ENCODE results near the gene AATF.

Gene AATF

DNA sequence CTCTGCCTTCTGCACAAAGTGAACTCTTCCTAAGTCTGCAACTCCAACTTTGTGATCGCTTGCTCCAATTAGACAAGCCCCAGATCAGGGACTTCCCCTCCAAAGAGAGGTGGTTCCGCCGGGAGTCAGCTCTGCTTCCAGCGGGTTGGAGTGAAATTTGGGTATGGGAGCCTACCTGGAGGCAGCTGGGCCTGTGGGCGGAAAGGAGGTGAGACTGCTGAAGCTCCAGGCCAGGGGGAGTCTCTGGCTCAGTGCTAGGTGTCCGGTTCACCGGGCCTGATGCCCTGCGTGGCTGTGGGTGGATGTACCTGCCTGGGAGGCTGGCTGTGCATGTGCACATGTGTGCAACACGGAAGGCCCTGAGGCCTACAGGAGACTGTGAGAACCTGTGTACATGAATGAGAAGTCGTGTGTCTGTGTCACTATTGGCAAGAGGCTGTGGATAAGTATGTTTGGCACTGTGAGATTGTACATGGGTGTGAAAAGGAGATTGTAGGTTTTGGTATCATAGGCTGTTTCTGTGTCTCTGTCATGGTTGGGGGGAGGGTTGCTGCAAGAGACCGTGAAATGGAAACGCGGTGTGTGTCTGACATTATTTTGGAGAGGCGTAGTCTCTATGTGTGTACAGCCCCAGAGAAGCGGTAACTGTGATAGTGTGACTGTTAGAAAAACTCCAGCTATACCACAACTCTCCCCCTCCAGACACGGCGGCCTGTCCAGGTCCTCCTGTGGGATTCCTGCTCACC is 7.3 kb upstream of the AATF start:
- no peak for DNase-seq (ENCODE audit: low read depth)

DNA sequence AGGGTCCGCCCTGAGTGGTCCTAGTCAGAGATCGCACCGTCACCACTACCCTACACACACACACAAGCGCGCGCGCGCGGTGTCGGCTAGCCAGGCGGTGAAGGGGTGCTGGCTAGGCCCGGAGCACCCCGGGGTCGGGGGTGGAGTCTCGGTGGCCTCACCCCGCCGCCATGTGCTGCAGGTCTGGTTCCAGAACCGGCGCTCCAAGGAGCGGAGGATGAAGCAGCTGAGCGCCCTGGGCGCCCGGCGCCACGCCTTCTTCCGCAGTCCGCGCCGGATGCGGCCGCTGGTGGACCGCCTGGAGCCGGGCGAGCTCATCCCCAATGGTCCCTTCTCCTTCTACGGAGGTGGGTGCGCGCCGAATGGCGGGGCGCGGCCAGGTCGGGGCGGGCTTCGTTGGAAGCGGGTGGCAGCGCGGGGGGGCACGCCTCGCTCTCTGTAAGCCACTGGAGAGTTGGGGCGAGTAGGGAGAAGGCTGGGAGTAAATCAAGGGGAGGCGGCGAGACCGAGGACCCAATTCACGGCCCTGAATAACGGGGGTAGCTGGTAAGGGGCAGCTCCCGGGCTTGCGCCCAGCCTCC is 6.6 kb upstream of the AATF start:
- DNase-seq (ENCODE audit: low read depth), result no peak

DNA sequence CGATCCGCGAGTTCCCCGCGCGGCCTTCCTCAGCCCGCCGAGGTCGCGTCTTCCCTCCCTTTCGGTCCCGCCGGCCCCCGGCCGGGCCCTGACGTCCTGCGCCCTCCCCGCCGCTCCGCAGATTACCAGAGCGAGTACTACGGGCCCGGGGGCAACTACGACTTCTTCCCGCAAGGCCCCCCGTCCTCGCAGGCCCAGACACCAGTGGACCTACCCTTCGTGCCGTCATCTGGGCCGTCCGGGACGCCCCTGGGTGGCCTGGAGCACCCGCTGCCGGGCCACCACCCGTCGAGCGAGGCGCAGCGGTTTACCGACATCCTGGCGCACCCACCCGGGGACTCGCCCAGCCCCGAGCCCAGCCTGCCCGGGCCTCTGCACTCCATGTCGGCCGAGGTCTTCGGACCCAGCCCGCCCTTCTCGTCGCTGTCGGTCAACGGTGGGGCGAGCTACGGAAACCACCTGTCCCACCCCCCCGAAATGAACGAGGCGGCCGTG is 6.1 kb upstream of the AATF start:
- DNase-seq (ENCODE audit: low read depth), result no peak

DNA sequence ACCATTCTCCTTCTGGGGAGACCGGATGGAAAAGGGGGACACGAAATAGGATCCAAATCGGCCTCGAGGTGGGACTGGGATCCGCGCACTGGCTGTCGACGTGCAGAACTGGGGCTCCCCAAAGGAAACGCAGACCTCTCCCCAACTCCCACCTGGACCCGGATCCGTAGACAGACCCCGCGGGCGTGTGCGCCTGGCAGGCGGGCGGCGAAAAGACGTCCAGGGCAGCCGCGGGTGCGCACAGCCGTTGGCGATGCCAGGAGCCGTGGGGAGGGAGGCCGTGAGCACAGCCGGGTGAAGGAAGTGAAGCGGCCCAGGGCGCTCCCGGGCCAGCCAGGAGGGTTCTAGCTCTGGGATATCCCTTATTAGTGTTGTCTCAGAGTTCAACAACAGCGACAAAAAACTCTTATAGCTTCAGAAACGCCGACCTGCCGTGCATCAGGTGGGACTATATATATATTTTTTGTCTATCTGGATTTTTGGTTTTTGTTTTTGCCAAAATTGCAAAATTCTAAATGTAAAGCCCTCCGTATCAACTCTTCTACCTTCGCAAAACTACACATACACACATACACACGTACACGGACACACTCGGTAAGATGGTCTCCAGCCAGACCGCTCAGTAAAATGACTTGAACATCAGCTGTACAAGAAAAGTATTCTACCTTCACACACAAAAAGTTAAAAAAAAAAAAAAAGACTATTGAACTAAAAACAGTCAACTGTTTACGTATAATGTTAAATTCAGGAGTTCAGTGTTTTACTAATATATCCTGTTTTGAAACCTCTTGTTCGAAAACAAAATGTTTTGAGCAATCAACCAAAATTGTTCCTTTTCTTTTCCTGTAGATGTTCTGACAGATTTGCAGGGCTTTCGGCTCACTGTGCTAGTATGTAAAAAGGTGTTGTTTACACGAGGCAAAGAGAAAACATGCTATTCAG is 5.2 kb upstream of the AATF start:
- no peak for DNase-seq (ENCODE audit: low read depth)

DNA sequence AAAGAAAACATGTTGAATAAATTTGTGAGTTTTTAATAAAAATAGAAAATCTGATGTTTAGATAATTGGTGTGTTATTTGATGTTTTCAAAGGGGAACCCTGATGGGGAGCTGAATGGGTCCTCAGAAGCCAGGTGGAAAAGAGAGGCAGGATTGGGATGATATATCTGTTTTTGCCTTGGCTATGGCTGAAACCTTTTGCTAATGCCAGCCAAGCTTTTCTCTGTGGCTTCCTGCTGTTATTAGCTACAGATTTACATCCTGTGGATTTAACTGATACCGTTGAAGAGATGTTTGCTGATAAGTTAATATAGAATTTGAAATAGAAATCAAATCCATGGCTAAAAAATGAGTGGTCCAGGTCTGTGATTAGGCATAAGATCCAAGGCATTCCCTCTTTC is 4.2 kb upstream of the AATF start:
- DNase-seq (ENCODE audit: low read depth), result no peak

DNA sequence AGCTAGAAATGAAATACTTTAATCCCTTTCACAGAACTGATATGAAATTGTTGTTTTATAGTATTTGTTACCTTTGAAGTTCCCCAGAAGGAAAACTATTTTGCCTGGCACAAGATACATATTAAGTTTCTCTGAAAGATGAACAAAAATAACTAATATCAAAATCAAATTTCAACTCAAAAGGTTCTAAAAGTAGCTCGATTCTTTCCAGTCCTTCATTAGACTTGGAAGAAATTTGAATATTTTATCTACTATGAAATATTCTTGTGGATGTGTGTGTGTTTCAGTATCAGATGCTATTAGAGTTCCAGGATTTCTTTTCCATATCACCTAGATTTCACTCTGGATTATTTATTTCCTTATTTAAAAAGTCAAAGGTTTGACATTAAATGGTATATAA is 3.6 kb upstream of the AATF start:
- no peak for DNase-seq (ENCODE audit: low read depth)

DNA sequence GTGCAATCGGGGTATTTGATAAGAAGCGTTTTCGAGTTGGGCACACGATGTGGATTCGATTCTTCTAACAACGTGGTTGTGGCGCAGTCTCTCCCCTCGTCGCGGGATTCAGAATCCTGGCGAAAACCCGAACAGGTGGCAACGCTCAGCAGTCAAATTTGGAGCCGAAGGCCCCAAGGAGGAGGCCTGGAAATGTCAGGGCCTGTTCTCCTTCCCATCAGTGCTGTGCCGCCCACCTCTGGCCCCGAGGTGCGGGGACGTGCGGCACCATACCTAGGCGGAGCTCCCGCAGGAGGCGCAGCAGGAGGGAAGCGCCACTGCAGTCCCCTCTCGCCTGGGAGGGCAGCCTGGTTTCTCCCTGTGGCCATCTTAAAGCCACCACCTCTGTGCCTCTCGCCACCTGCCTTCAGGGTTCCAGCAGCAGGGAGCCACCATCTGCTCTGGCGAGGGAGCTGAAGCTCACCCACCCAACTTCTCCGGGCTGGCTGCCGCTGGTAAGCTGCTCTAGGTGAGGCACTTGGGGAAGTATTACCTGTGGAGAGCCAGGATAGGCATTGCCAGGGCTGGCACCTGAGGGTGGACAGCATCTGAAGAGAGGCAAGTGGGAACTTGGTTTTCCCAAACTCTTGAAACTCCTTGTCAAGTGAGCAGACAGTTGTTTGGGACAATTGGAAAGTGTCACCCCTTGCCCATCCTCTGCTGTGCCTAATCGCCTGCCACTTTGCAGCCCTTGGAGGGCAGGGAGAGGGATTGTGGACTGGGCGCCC is 2.6 kb upstream of the AATF start:
- DNase-seq (ENCODE audit: low read depth), result no peak

DNA sequence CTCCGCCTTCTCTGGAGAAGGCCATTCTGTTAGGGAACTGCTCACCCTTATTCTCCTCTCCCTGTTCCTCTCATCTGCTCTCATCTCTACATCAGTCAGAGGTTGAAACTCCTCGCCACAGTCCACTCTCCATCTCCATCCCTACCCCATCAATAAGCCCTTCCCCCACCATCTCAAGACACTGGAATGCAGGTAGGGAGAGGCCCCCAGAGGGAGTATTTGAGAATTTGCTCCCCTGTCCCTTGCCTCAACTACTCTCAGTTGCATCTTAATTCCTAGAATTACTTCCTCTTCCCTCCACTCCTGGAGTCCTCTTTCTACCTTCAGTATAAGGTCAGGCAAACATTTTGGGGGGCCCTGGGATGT is 2.0 kb upstream of the AATF start:
- no peak for DNase-seq (ENCODE audit: low read depth)

DNA sequence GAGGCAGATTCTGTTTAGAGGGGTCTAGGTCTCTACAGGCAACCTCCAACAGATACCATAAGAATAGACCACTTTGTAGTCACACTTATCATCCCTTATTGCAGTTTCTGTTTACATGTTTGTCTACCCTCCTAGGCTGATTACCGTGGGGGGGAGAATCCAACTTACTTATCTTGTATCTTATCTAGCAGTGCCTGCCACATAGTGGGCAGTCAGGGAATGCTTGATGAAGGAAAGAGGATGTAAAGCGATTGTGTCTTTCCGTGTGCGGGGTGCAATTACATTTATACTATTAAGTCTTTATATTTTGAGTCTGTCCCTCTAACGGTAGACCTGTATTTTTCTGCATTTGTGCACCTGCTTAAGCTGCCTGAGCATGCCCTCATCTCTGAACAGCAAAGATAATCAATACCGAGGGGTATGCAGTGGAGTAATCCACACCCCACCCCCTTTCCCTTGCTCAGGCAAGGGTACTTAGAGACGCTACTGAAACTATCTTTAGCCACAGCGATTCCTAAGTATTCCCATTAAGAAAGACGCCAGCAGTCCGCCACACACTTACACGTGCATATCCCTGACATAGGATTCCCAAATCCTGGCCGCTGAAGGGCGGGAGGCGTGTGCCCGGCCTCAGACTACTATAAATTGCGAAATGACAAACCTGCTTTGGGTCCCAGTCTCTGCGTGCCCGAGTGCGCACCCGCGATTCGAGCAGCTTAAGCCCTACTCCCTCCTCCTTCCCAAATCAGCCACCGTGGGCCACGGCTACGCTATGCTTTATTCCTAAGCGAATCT is 635 bp upstream of the AATF start:
- no peak for DNase-seq (ENCODE audit: low read depth)

DNA sequence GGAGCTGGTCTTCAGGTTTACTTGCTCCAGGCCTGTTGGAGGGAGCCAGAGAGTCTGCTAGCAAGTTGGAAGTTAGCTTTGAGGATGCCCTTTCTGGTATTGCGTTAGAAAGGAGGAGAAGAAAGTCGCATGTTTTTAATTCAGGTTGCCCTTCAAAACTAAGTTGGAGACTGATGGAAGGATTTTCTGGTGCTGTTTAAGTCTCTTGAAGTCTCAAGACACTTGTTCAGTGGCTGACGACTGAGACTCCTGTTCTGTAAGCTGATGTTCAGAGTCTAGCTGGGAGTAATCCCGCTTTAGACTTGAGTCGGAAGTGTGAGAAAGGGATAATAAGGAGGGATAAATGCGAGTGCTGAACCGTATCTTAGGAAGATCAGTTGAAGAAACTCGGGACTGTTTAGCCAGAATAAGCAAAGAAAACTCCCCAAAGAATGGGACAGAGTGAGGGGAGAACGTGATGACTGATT is 740 bp downstream of the AATF start:
- DNase-seq (ENCODE audit: low read depth), result no peak

DNA sequence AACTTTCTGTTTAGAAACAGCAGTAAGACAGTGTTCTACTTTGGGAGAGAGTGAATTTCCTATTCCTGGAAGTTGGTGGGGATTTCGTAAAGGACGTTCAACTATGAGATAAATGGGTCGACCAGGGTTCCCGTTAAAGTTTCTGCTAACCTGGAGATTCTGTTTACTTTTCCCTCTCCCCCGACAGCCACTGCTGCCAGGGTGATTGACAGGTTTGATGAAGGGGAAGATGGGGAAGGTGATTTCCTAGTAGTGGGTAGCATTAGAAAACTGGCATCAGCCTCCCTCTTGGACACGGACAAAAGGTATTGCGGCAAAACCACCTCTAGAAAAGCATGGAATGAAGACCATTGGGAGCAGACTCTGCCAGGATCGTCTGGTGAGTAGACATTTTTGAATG is 1.3 kb downstream of the AATF start:
- no peak for DNase-seq (ENCODE audit: low read depth)

DNA sequence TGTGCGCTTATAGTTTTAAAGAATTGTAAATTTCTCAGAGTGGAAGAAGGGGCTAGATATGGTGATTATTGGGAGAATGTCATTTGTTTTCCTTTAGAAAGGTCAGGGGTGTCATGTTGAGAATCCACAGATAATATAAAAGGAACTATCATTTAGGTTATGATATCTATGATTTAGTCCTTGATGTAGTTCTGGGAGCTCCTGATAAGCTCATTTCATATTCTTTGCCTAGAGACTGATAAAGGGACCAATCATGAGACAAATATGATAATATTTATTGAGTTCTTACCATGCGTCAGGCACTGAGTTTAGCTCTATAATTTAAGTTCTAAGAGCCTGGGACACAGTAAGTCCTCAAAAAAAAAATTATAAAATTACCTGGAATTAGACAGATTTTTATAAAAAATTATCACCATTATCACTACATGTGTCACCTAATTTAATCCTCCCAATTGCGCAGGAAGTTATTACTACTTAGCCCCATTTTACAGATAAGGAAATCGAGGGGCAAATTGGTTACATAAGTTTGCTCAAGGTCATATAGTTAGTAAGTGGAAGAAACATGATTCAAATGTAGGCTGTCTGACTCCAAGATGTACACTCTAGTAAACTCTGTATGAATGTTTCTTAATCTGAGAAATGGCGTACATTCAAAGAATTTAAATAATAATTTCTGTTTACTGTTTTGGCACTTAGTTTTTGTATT is 2.5 kb downstream of the AATF start:
- no peak for DNase-seq (ENCODE audit: low read depth)

DNA sequence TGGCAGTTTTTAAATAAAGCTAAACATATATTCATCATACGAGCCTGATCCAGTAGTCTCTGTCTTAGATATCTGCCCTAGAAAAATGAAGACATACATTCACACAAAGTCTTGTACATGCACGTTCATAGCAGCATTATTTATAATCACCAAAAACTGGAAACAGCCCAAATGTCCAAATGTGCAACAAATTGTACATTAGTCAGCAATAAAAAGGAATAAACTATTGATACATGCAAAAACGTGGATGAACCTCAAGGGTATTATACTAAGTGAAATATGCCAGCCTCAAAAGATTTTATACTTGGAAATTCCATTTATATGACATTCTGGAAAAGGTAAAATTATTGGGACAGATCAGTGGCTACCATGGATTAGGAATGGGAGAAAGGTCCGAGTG is 22.8 kb downstream of the AATF start:
- DNase-seq (ENCODE audit: low read depth), result no peak

DNA sequence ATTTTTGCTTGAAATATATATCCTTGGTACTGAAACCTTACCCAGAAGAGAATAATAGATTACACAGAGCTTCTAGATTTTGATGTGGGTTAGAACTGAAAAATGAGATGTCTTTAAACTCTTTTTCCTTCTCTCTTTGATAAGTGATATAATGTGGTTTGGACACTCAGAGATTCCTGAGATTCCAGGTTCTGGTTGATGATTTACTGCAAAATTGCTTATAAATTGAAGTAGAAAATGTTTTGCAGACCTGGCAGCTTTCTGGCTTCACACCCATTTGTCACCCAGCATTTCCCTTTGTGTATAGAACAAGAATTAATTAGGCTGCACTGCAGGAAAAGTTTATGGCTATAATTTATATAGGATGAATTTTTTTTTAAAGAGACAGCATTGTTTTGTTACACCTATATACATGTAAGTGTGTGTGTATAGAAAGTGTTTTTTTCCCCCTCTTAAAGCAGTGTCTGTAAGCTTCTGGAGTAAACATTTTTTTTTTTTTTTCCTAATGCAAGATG is 23.5 kb downstream of the AATF start:
- DNase-seq (ENCODE audit: low read depth), result no peak

DNA sequence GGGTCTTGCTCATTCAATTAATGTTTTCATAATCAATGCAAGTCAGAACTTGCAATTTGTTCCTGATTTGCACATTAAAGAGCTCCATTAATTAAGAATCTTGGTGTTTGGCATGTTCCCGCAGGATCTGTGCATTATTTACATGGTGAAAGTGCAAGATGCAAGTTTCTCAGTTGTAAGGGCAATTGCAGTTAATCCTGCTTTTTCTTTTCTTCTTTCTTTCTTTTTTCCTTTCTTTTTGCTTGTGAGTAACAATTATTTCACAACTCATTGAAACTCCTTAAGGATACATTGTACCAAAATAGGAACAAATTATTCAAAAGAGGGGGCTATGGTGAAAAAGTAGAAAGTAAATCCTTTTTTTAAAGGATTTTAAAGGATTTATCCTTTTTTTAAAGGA is 24.2 kb downstream of the AATF start:
- DNase-seq (ENCODE audit: low read depth), result no peak

DNA sequence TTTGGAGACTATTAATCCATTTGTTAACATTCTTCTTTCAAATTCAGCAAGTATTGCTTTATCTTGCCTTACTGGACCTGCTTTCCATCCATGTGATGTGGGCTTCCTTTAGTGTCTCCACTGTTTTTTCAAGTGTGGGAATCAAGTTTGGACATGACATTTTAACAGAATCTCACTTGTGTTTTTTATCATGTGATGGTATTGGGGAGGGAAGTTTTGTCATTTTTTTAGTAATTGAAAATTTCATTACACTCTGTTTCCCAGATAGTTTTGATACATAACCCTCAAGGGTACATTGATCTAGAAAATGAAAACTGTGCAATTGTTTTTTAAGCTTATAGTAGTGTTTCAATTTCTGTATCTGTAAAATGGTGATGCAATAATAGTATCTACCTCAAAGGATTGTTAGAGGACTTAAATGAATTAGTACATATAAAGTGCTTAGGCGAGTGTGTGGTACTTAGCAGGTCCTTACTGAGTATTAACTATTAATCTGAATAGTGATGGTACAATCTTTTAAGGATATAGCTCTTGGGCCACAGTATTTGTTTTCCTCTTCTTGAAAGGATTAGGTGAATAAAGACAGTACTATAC is 27.3 kb downstream of the AATF start:
- no peak for DNase-seq (ENCODE audit: low read depth)

DNA sequence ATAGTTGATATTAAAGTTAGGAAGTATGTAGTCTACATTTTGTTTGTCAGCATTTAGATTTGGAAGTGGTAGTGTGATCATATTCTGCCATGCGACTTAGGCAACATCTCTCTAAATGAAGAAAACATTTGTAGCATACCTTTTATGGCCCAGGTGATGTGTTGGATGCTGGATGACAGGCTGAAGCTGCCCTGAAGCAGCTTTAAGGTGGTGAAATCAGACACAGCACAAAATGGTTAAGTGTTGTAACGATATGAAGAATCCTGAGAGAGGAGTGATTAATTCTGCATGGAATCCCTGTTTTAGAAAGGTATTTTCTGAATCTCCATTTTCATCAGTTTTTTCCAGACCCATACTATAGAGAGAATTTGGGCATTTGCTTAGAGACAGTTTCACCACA is 28.3 kb downstream of the AATF start:
- DNase-seq (ENCODE audit: low read depth), result no peak

DNA sequence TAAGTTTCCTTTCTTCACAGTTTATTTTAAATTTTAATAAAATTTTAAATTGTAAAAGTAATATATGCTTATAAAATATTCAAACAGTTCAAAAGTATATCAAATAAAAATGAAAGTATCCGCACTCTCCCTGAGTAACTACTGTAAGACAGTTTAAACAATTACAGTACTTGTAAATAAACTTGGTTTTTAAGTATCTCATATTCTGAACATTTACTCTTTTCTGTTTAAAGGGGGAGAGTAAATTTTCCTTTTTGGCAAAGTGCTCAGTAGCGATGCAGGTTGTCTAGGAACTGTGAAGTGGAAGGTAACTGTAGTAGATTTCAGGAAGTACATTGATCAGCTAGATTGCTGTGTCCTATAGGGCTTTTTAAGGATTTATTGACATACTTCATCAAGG is 28.8 kb downstream of the AATF start:
- no peak for DNase-seq (ENCODE audit: low read depth)

DNA sequence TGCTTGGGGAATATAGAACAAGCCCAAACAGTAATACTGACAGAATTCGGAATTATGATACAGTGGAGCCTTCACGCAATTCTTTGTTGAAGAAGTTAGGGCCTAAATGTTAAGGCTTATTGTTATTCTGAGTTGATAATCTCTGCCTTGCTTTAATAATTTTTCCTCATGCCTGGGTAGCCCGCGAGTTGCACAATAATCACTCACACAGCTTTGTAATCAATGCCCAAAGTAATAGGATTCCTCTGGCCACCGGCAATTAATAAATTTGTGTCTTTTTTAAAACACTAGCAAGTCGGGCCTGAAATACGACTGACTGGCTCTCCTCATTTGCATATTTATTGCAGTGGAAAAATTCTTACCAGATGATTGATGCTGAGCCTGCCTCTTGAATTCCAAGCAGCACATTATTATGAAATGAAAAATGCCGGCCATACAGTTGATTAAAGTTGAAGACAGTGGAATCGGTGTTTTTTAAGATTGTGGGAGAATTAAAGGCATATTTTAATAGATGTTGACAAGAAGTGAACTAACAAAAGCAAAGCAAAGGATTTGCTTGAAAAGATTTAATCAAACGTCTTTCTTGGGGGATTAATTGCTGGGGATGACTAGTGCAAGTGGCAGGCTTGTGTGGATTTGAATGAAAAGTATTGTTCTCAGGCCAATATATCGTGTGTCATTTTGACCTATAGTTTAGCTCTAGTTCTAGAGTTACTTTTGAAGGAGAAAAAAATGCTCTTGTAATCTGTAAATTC is 30.2 kb downstream of the AATF start:
- no peak for DNase-seq (ENCODE audit: low read depth)
